Bone marrow (tissue), 2 donors: ENCODE measurements around the gene ESAM.

Source experiments
- DNase-seq, 2 donors: peaks; one replicate each; lab custom pipeline; 2025; lab: John Stamatoyannopoulos, UW

The ESAM gene

DNA sequence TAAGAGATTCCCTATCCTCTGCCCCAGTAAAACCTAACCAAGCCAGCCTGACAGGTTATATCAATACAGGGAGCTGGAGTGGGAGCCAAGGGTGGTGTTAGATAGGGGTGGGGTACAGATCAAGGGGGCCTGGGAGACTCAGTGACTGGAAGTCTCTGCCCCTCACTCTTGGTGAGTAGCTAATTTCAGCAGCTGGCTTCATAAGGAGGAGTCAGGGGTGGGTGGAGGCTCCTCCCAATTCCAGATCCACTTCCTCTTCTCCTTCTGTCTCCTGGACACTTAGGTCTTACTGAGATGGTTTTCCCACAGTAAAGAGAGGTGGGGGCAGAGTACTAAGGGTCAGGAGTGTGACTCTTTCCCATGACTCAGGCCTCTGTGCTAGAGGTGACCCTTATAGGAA lies 8.9 kb downstream of the ESAM start:
- DNase-seq = no peak

GRCh38 chr11:124752471-124753102 lies 9.5 kb downstream of the ESAM start:
- DNase-seq = no peak

GRCh38 chr11:124751741-124752470 lies 10.2 kb downstream of the ESAM start, which contains the start of gene VSIG2:
TSS of gene VSIG2 (minus strand) at chr11:124752255. CDS start at chr11:124752137, 118 bp downstream.
- no peak for DNase-seq

DNA sequence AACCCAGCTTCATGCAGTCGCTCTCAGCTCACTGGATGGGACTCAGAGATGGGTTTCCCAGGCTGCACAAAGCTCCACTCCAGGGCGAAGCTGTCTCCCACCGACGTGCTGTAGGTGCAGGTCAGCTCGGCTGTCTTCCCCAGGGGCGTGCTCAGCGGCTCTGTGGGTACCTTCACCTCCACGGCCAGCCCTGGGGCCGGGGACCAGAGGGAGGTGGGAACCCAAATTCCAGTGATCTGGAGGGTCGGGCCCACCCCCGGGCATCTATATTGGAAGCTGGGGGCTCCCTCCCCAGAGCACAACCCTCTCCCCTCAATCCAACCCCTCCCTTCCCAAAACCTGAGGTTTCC lies 10.7 kb downstream of the ESAM start:
- DNase-seq = no peak

DNA sequence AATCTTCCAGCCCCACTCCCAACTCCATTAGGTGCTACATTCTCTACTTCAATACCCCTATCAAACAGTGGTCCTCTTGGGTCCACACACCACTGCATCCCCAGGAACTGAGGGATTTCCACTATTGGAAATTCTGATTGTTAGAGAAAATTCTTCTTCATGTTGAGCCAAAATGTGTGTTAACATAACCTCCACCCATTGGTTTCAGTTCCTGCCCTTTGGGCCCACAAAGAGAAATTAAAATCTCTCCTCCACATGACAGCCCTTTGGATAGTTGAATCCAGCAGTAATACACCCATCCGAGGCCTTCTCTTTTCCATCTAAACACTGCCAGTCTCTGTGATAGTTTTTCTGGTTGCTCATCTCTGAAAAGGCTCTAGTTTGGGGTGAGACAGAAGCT lies 12.2 kb downstream of the ESAM start:
- DNase-seq = no peak

- no peak for DNase-seq
These were observed 13.4 kb downstream of the ESAM start for GRCh38 chr11:124748481-124749343.

- no peak for DNase-seq
These were observed 14.0 kb downstream of the ESAM start for GRCh38 chr11:124748100-124748418.

DNA sequence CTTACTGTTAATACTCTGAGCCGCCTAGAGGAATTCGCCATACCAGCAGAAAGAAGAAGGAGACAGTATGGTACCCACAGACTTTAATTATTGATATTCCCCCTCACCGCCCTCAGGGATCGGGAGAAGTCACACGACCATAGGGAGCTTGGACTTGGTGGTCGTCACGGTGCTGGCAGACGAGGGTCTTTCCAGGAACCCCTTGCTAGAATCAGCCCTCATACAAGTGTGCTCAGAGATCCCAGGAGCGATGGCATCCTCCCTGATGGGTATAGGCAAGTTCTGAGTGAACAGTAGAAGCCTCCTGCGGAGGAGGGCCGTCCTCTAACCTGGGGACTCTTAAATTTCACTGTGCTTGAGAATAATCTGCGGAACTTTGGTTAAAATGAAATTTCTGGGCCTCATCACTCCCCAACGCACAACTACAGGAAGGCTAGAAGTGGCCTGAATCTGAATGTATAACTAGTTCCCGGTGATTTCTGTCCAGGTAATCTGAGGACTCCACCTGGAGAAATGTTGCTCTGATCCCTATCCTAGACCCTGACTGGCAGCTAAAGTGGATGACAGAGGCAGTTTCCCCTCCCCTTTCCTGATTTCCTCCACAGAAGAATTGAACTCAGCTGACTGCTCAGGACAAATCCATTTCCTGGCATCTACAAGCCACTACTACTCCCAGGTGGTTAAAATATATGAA lies 14.5 kb downstream of the ESAM start:
- no peak for DNase-seq

DNA sequence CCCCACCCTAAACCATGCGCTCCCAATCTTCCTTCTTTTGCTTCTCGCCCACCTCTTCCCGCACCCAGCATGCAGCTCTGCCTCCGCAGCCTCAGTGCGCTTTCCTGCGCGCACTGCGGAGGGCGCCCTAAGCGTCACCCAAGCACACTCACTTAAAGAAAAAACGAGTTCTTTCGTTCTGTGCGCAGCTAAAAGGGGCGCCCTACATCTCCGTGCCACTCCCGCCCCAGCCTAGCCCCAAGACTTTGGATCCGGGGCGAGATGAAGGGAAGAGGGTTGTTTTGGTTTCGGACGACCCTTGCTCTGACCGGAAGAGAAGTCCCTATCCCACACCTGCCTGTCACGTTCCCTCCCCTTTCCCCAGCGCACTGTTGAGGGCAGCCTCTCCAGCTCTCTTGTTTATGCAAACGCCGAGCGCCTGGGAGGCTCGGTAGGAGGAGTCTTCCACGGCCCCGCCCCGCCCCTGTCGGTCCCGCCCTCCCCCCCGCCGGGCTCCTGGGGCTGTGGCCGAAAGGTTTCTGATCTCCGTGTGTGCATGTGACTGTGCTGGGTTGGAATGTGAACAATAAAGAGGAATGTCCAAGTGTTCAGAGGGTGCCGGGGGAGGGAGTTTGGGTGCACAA lies 15.4 kb downstream of the ESAM start:
- DNase-seq = peak in 1 of 2 donors; percentile 53

DNA sequence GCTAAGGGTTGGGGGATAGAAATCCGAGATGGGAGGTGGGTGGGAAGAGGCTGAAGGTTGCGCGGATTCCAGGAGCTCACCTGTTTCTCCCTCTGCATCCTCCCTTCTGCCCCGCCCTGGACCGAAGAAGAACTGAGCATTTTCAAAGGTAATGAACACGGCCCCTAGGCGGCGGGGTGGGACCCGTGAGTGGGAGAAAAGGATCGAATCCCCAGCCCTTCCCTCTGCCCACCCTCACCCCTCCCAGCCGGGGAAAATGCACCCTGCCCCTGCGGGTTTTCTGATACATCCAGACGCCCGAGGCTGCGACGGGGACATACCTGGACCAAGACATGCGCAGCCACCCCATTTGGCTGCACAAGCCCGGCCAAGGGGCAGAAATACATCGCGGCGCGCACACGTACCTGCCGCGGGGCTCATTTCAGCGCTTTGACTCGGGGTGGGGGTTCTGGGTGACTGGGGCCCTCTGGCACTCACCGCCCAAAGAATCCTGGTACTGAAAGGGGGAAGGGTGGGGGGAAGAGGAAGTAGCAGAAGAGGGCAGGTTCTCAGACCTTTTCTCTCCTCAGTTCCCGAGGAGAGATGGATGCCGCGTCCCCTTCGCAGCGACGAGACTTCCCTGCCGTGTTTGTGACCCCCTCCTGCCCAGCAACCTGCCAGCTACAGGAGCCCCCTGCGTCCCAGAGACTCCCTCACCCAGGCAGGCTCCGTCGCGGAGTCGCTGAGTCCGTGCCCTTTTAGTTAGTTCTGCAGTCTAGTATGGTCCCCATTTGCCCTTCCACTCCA lies 16.1 kb downstream of the ESAM start:
- no peak for DNase-seq

GRCh38 chr11:124745270-124745834 lies 16.7 kb downstream of the ESAM start:
- no peak for DNase-seq

DNA sequence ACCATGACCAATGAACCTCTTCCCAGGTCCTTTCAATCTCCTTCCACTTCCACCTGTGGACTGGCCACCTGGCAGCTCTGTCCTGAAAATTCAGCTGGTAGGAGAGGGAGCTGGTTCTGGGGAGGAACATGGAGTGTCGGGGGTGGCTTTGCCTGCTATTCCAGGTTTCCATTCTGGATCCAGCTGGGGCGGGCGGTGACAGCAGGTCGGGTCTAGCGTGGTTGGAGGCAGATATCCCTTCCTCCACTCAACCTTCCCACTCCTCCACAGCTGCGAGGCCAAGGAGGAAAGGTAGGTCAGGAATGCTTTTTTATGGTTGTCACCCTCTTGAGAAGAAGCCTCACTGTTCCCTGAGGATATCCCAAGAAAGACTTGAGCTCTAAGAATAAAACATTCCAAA lies 19.0 kb downstream of the ESAM start:
- no peak for DNase-seq

- DNase-seq = no peak
These were observed 19.5 kb downstream of the ESAM start for GRCh38 chr11:124742555-124742954.

- DNase-seq = peak; percentile 24 to 66
These were observed 21.7 kb downstream of the ESAM start for GRCh38 chr11:124740277-124740882.

DNA sequence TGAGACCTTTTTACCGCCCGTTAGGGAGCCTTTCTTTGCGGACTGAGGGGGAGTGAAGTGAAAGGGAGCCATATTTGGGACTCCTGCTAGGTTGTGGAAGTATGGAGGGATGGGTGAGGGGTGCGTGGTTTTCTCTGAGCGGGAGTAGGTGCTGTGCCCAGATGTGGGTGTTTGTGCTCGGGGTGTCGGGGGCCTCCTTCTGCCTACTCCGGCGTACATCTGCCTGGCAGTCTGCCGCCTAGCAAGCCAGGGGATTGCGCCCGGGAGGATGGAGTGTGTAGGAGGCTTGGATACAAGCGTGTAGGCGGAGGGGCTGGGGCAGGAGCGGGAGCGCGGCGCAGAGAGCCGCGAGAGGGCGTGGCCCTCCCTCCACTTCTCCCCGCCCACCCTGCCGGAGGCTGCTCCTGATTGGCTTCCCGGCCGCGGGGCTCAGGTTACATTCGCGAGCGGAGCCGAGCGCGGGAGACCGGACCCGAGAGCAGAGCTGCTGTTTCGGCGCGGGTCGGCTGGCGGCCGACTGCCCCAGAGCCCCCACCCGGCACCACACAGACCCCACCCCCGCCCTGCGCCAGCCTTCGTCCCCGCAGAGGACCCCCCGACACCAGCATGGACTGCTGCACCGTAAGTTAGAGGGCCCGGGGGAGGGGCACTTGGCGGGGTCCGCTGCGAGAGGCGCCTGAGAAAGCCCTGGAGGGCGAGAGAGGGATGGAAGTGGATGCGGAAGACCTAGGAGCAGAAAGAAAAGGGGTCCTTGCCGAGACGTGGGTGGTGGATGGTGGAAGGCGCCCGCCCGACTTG lies 22.4 kb downstream of the ESAM start, which contains the start of gene NRGN:
Gene NRGN, plus strand, starts transcription at position 464 of the 798 bp plus-strand sequence. Its CDS starts 143 bp downstream, at position 607.
- DNase-seq = peak; percentile 63 to 66

- DNase-seq = no peak
These were observed 23.2 kb downstream of the ESAM start for GRCh38 chr11:124738713-124739478.

- DNase-seq = no peak
These were observed 24.3 kb downstream of the ESAM start for GRCh38 chr11:124737638-124738305.

- DNase-seq = no peak
These were observed 25.4 kb downstream of the ESAM start for GRCh38 chr11:124736736-124737135.
